Measurements from ENCODE around the gene DNAH1. TPM values are rescaled to one million over a fixed set of nuclear protein-coding genes. Genes with fewer than 3 reads are reported as not detected.
A peak's percentile ranks its signal among the peaks of the same experiment; 100 is the strongest.

Gene DNAH1
- total RNA-seq, 1 experiment from 2014 or later: 3.0 TPM

DNA sequence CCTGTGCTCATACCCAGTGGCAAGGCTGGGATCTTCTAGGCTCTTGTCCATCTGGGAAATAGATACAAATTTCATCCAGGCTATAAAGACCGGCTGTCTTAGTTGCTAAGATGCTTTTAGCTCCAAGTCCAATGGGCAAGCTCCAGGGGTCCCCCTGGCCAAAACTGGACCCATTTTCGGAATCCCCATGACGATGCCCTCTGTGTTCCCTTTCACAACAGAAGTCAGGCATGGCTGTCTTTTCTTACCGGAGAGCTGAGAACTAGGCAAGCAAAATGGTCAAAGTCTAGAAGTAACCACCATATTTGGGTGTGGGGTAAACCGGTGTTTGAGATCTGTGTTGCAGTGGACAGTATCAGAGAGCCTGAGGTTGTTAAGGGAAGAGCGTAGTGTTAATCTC is 27.4 kb upstream of the DNAH1 start:
- Mint-ChIP-seq H3K27me3 (ENCODE audit: insufficient read depth, unreplicated experiment) (no peaks in the 10 kb centered on the region), H3K36me3 (ENCODE audit: insufficient read depth, unreplicated experiment) (peaks cover 10% of the 10 kb centered on the region), H3K27ac (ENCODE audit: low read depth, unreplicated experiment) (peak overlapping the region; percentile 99), H3K9me3 (ENCODE audit: unreplicated experiment) (no peaks in the 10 kb centered on the region), H3K4me3 (ENCODE audit: unreplicated experiment) (peak overlapping the region; percentile 72), H3K4me1 (ENCODE audit: insufficient read depth, unreplicated experiment) (peaks cover 5% of the 10 kb centered on the region)
- TF ChIP-seq, protein P1, sequence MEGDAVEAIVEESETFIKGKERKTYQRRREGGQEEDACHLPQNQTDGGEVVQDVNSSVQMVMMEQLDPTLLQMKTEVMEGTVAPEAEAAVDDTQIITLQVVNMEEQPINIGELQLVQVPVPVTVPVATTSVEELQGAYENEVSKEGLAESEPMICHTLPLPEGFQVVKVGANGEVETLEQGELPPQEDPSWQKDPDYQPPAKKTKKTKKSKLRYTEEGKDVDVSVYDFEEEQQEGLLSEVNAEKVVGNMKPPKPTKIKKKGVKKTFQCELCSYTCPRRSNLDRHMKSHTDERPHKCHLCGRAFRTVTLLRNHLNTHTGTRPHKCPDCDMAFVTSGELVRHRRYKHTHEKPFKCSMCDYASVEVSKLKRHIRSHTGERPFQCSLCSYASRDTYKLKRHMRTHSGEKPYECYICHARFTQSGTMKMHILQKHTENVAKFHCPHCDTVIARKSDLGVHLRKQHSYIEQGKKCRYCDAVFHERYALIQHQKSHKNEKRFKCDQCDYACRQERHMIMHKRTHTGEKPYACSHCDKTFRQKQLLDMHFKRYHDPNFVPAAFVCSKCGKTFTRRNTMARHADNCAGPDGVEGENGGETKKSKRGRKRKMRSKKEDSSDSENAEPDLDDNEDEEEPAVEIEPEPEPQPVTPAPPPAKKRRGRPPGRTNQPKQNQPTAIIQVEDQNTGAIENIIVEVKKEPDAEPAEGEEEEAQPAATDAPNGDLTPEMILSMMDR (IDR thresholded peaks at IDR 0.05; ENCODE audit: unreplicated experiment): no peak
- DNase-seq (ENCODE audit: unreplicated experiment): no peak
- intact Hi-C loops (cut with micrococcal nuclease): loop anchor here (1.0 kb wide), 1 partner anchor 9 kb away; no protein-coding TSS in a partner anchor
- BruUV-seq (replicated peaks): no TSS peak
- POLR2A ChIA-PET: interaction anchor here (0.6 to 4.1 kb wide), 16 partner anchors 9 to 306 kb away, joined by 3 to 94 read pairs (median 6); partner anchors contain the start of genes ACY1, DUSP7, PPM1M and TWF2
- CTCF ChIA-PET: interaction anchor here (0.5 to 2.6 kb wide), 9 partner anchors 9 to 96 kb away, joined by 3 to 14 read pairs (median 4); no protein-coding TSS in a partner anchor

DNA sequence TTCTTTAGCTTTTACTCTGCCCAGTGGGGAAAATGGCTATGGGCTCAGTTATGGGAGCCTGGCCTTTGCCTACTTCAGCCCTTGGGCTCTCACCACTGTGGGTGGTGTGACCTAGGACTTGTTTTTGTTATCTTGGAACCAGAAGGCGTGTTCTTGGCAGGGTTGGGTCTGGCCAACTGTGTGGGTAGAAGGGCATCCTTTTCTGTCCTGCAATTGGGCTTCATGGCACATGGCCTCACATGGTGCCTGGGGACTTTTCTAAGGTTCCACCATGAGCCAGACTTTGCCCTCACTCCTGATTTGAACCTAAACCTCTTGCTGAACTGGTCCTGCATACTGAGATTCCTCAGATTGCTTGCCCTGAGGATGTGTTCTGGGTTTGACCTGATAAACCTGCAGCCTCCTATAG is 26.8 kb upstream of the DNAH1 start:
- Mint-ChIP-seq H3K36me3 (ENCODE audit: insufficient read depth, unreplicated experiment) (peaks cover 9% of the 10 kb centered on the region), H3K9me3 (ENCODE audit: unreplicated experiment) (no peaks in the 10 kb centered on the region), H3K27me3 (ENCODE audit: insufficient read depth, unreplicated experiment) (no peaks in the 10 kb centered on the region), H3K4me1 (ENCODE audit: insufficient read depth, unreplicated experiment) (peaks cover 5% of the 10 kb centered on the region), H3K4me3 (ENCODE audit: unreplicated experiment) (no peak overlapping the region), H3K27ac (ENCODE audit: low read depth, unreplicated experiment) (no peak overlapping the region)
- TF ChIP-seq, protein P1 (IDR thresholded peaks at IDR 0.05; ENCODE audit: unreplicated experiment): no peak
- ChIA-PET CTCF (interaction anchor here (0.5 to 2.6 kb wide), 8 partner anchors 8 to 123 kb away, joined by 3 to 14 read pairs (median 4); no protein-coding TSS in a partner anchor), POLR2A (interaction anchor here (0.6 to 4.1 kb wide), 7 partner anchors 8 to 159 kb away, joined by 3 to 94 read pairs (median 6); partner anchors contain the start of genes TWF2 and WDR82)
- intact Hi-C loops (cut with micrococcal nuclease): no loop called here
- DNase-seq (ENCODE audit: unreplicated experiment): no peak
- BruUV-seq (replicated peaks): no TSS peak

- no peak for DNase-seq (ENCODE audit: unreplicated experiment)
- Mint-ChIP-seq H3K27ac (ENCODE audit: low read depth, unreplicated experiment) (no peak overlapping the region), H3K27me3 (ENCODE audit: insufficient read depth, unreplicated experiment) (no peaks in the 10 kb centered on the region), H3K4me3 (ENCODE audit: unreplicated experiment) (no peak overlapping the region), H3K4me1 (ENCODE audit: insufficient read depth, unreplicated experiment) (peaks cover 5% of the 10 kb centered on the region), H3K9me3 (ENCODE audit: unreplicated experiment) (no peaks in the 10 kb centered on the region), H3K36me3 (ENCODE audit: insufficient read depth, unreplicated experiment) (peaks cover 4% of the 10 kb centered on the region)
- no TSS peak for BruUV-seq (replicated peaks)
- intact Hi-C loops (cut with micrococcal nuclease): loop anchor here (5.0 kb wide), 1 partner anchor 47 kb away; no protein-coding TSS in a partner anchor
- TF ChIP-seq, protein P1 (IDR thresholded peaks at IDR 0.05; ENCODE audit: unreplicated experiment): no peak
- ChIA-PET POLR2A (interaction anchor here (1.0 to 4.1 kb wide), 4 partner anchors 8 to 49 kb away, joined by 3 to 94 read pairs (median 7); partner anchors contain the start of gene WDR82), CTCF (interaction anchor here (0.5 to 1.1 kb wide), 3 partner anchors 11 to 122 kb away, joined by 3 read pairs; no protein-coding TSS in a partner anchor)
These were observed 26.1 kb upstream of the DNAH1 start for GRCh38 chr3:52289747-52290595.

Measured in MCF 10A (cell line).